ENCODE measurements around the gene JPH3. TPM values are rescaled to one million over a fixed set of nuclear protein-coding genes. Genes with fewer than 3 reads are reported as not detected.

JPH3 gene
- total RNA-seq, 1 experiment from 2014 or later, result 1.4 TPM

- Histone ChIP-seq H3K27me3 (replicated peaks; ENCODE audit: insufficient read depth, low read depth, low read length, poor library complexity) (peaks cover 14% of the 10 kb centered on the region), H3K9me3 (ENCODE audit: low read depth, low read length, poor library complexity, severe bottlenecking) (no peaks in the 10 kb centered on the region), H3K4me3 (ENCODE audit: low read depth, low read length, poor library complexity, severe bottlenecking) (no peak overlapping the region), H3K36me3 (ENCODE audit: insufficient read depth, low read length, poor library complexity, severe bottlenecking) (no peaks in the 10 kb centered on the region), H3K4me1 (ENCODE audit: insufficient read depth, low read length, poor library complexity, severe bottlenecking) (peaks cover 7% of the 10 kb centered on the region), H3K27ac (ENCODE audit: low read depth, low read length, poor library complexity, severe bottlenecking) (no peak overlapping the region)
- no peak for DNase-seq (ENCODE audit: low spot score)
- intact Hi-C loops (cut with micrococcal nuclease; ENCODE audit: unreplicated experiment), result no loop called here
- BruUV-seq (replicated peaks), result no TSS peak
- ChIA-PET POLR2A (ENCODE audit: low non-redundant PET) (no interaction called here), CTCF (no interaction called here)
- TF ChIP-seq EZH2 (IDR thresholded peaks at IDR 0.05; ENCODE audit: borderline replicate concordance, low read depth, low read length, poor library complexity, severe bottlenecking), result no peak
- TF ChIP-seq, protein P1, sequence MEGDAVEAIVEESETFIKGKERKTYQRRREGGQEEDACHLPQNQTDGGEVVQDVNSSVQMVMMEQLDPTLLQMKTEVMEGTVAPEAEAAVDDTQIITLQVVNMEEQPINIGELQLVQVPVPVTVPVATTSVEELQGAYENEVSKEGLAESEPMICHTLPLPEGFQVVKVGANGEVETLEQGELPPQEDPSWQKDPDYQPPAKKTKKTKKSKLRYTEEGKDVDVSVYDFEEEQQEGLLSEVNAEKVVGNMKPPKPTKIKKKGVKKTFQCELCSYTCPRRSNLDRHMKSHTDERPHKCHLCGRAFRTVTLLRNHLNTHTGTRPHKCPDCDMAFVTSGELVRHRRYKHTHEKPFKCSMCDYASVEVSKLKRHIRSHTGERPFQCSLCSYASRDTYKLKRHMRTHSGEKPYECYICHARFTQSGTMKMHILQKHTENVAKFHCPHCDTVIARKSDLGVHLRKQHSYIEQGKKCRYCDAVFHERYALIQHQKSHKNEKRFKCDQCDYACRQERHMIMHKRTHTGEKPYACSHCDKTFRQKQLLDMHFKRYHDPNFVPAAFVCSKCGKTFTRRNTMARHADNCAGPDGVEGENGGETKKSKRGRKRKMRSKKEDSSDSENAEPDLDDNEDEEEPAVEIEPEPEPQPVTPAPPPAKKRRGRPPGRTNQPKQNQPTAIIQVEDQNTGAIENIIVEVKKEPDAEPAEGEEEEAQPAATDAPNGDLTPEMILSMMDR (conservative IDR thresholded peaks at IDR 0.05; ENCODE audit: low read depth, low read length), result no peak
Observed at GRCh38 chr16:87687998-87688529, 85.8 kb downstream of the JPH3 start.

GRCh38 chr16:87688876-87689815 lies 86.8 kb downstream of the JPH3 start:
- intact Hi-C loops (cut with micrococcal nuclease; ENCODE audit: unreplicated experiment), result no loop called here
- no peak for DNase-seq (ENCODE audit: low spot score)
- H3K27ac ChIP-seq (ENCODE audit: low read depth, low read length, poor library complexity, severe bottlenecking), result no peak overlapping the region
- TF ChIP-seq EZH2 (IDR thresholded peaks at IDR 0.05; ENCODE audit: borderline replicate concordance, low read depth, low read length, poor library complexity, severe bottlenecking), result no peak
- TF ChIP-seq, protein P1 (conservative IDR thresholded peaks at IDR 0.05; ENCODE audit: low read depth, low read length), result no peak
- H3K4me3 ChIP-seq (ENCODE audit: low read depth, low read length, poor library complexity, severe bottlenecking), result no peak overlapping the region
- ChIA-PET POLR2A (ENCODE audit: low non-redundant PET) (no interaction called here), CTCF (no interaction called here)
- no peaks in the 10 kb centered on the region for H3K9me3 ChIP-seq (ENCODE audit: low read depth, low read length, poor library complexity, severe bottlenecking)
- H3K4me1 ChIP-seq (ENCODE audit: insufficient read depth, low read length, poor library complexity, severe bottlenecking), result peaks cover 7% of the 10 kb centered on the region
- no TSS peak for BruUV-seq (replicated peaks)
- no peaks in the 10 kb centered on the region for H3K36me3 ChIP-seq (ENCODE audit: insufficient read depth, low read length, poor library complexity, severe bottlenecking)
- H3K27me3 ChIP-seq (replicated peaks; ENCODE audit: insufficient read depth, low read depth, low read length, poor library complexity), result peaks cover 14% of the 10 kb centered on the region

DNA sequence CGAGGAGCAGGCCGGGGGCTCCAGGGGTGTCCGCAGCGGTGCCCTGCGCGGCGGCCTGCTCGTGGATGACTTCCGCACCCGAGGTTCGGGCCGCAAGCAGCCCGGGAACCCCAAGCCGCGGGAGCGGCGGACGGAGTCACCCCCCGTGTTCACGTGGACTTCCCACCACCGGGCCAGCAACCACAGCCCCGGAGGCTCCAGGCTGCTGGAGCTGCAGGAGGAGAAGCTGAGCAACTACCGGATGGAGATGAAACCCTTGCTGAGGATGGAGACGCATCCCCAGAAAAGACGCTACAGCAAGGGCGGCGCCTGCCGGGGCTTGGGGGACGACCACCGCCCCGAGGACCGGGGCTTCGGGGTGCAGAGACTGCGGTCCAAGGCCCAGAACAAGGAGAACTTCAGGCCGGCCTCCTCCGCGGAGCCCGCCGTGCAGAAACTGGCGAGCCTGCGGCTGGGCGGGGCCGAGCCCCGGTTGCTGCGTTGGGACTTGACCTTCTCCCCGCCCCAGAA lies 87.7 kb downstream of the JPH3 start:
- intact Hi-C loops (cut with micrococcal nuclease; ENCODE audit: unreplicated experiment), result no loop called here
- DNase-seq (ENCODE audit: low spot score), result no peak
- no TSS peak for BruUV-seq (replicated peaks)
- POLR2A ChIA-PET (ENCODE audit: low non-redundant PET), result no interaction called here
- Histone ChIP-seq H3K4me1 (ENCODE audit: insufficient read depth, low read length, poor library complexity, severe bottlenecking) (peaks cover 7% of the 10 kb centered on the region), H3K9me3 (ENCODE audit: low read depth, low read length, poor library complexity, severe bottlenecking) (no peaks in the 10 kb centered on the region), H3K4me3 (ENCODE audit: low read depth, low read length, poor library complexity, severe bottlenecking) (no peak overlapping the region), H3K36me3 (ENCODE audit: insufficient read depth, low read length, poor library complexity, severe bottlenecking) (no peaks in the 10 kb centered on the region), H3K27ac (ENCODE audit: low read depth, low read length, poor library complexity, severe bottlenecking) (no peak overlapping the region), H3K27me3 (replicated peaks; ENCODE audit: insufficient read depth, low read depth, low read length, poor library complexity) (peaks cover 14% of the 10 kb centered on the region)
- CTCF ChIA-PET, result no interaction called here
- TF ChIP-seq, protein P1 (conservative IDR thresholded peaks at IDR 0.05; ENCODE audit: low read depth, low read length), result no peak
- no peak for TF ChIP-seq EZH2 (IDR thresholded peaks at IDR 0.05; ENCODE audit: borderline replicate concordance, low read depth, low read length, poor library complexity, severe bottlenecking)

All from A673 (cell line).